Measurements from ENCODE around the gene RERE.
"Not testable (repeated sequence)": the region's sequence is repeated elsewhere in the genome, so short reads cannot be mapped to it uniquely, and the experiment has no call there.

RERE gene

DNA sequence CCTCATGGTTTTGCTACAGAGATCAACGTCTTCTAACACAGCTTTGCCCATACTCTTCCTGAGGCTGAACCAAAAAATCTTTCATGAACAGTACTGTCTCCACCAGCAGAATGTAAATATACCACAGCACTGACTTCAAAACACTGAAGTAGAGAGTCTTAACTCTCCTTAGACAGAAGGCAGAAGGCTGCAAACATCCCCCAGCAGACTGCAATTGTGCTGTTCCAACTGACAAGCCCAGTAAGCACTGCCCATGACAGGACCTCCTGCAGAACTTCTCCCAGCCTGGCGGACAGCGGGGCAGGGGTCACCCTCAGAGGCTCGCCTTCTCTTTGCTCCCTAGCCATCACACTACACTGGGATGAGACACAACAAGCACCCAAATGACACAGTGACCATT is 218.7 kb downstream of the RERE start:
- DNase-seq = no peak

DNA sequence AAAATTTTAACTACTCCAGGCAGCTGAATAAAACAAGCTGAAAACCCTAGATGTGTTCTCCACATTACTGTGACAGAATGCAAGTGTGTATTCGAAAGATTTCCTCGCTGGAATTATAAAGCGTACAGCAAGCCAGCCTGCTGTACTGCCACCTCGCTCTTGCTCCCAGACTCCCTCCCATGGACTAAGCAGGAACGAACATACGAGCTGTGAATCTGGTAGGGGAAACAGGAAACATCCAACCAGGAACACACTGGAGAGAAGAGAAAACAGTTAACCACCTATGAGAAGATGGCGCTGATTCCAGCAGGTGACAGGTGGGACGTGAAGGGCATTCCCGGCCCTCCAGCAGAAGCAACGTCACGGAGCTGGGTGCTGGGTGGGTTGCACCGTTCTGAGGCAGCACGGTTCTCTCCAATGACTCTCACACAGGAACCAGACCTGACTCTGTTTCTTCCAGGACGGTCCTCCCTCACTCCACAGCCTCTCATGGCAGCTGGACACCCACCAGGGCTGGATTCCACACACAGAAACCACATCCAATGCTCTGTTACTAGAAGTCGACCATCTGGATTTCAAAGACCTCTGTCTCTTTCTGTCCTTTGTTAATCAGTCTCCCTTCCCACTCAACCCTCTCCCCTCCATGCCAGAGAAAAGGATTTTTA is 219.2 kb downstream of the RERE start:
- no peak for DNase-seq

- DNase-seq = no peak
Measured at GRCh38 chr1:8597455-8597854, 220.0 kb downstream of the RERE start.

DNA sequence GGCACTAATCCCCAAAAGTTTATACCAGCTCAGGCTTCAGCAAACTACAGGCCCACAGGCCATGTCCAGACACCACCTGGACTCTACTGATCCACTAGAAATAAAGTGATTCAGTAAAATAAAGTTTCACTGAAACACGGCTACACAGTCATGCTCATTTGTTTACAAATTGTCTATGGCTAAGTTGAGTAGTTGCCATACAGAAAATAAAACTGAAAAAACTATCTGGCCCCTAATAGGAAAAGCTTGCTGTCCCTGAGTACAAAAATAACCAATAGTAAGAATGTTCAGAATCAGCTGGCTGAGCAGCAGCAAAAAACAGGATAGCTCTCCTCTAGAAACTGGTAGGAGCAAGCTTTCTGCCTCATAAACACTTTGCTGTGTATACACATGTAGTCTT is 221.5 kb downstream of the RERE start:
- DNase-seq = no peak

DNA sequence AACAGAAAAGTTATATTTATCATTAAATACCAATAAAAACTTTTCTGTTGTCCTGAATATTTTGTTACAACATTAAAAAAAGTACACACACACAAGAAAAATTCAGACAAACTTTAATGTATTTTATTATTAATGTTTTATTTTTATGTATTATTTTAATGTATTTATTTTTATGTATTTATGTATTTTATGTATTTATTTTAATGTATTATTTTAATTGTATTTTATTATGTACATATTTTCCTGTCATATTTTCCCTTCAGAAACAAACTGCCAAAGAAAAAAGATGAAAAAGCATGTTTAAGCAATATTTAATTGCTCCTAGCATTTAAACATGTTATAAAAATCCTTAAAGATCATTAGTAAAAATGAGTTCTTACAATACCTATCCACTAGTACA is 222.1 kb downstream of the RERE start:
- no peak for DNase-seq

DNA sequence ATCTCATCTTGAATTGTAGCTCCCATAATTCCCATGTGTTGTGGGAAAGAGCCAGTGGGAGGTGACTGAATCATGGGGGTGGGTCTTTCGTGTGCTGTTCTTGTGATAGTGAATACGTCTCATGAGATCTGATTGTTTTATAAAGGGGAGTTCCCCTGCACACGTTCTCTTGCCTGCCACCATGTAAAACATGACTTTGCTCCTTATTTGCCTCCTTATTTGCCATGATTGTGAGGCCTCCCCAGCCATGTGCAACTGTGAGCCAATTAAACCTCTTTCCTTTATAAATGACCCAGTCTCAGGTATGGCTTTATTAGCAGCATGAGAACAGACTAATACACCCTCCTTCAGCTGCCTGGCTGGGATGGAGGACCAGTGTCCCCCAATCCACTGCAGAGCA is 224.1 kb downstream of the RERE start:
- not testable (repeated sequence) for DNase-seq

DNA sequence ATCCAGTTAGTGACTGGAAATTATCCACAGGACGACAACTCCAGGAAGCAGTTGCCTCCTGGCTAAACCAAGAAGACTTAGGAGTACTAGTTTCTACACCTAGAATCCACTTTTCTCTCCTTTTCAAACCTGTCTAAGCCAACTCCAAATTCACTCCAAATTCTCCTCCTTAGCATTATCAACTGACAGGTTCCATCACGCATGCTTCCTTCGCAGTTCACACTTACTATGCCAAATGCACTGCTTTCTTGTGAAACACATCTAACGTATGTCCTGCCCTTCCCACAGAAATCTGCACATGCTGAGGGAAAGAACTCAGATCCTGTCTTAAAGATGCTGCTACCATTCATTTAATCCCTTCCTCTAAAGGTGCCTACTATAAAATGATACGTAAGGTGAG is 225.9 kb downstream of the RERE start:
- DNase-seq = no peak

DNA sequence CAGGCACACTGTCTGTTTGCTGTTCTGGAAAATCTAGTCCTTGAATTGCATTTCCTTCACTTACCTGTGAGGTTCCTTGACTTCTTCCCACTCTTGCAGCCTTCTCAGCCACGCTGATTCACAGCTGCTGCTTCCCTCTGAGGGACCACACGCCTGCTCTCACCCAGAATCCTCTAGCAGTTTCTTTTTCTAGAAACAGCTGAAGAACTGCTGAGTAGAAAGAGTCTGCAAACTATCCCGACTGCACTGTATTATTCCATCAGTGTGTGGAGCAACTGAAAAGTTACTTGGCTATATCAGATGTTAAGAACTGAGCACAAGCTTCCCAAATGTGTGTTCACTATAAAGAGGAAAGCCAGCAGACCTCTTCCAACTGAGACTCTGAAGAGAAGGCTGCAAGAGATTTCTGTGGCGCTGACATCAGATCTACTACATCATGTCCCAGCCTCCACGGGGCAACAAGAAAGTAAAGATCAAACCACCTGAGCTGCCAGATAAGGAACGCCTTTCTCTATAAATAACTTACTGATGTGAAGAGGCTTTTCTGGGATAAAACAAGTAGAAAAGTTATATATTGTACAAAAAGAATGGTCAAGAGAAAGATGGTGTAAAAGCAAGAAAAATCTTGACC is 226.6 kb downstream of the RERE start:
- DNase-seq = no peak

DNA sequence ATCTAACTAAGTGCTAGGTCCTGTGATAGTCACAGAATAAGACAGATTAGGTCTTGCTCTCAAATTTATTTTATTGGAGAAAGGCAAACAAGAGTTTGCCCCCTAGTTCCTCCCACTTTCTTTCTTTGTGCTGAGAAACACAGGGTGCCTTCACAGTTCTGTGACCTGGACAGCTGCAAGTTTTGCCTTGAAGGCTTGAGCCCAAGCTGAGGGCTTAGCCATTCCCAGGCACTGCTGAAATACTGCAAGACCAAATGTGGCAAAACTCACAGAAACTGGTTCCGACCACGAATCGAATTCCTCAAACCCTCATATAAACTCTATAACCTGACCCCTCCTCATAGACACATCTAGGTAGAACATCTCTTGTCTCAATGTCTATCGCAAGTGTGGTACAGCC is 227.9 kb downstream of the RERE start:
- no peak for DNase-seq

DNA sequence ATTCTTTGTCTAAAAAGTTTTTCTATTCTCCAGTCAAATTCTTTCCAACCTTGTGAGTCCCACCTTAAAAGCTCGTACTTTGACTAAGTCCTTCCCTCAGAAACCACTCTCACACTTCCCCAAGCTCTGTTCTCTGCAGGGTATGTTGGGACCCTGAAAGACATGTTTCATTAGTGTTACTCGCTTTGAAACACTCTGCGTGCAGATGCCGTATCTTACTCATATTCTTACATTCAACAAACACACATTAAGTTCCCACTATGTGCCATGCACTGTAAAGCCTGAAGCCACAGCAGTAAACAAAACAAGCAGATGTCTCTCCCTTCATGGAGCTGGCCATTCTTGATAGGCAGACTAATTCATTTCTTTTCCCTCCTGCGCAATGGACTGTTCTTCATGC is 229.7 kb downstream of the RERE start:
- no peak for DNase-seq

DNA sequence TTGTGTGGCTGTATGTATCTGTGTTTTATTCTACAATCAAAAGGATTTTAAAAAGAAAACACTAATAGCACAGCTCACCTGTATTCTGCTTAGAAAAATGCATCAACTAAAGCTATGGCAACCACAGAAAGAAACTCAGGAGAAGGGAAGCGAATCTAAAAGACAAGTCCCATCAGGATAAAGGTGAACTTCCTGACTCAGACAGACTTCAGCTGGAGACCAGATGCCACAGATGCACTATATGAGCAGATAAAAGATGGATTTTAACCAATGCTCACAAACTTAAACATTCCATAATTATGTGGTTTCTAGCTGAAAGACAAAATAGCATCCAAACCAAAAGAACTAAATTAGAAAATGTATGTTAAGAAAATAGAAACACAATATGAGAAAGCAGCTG is 231.0 kb downstream of the RERE start:
- no peak for DNase-seq

GRCh38 chr1:8584316-8584715 is 233.1 kb downstream of the RERE start:
- DNase-seq = no peak

GRCh38 chr1:8583031-8583430 is 234.4 kb downstream of the RERE start:
- DNase-seq = no peak

GRCh38 chr1:8580566-8580965 is 236.9 kb downstream of the RERE start:
- DNase-seq = no peak

DNA sequence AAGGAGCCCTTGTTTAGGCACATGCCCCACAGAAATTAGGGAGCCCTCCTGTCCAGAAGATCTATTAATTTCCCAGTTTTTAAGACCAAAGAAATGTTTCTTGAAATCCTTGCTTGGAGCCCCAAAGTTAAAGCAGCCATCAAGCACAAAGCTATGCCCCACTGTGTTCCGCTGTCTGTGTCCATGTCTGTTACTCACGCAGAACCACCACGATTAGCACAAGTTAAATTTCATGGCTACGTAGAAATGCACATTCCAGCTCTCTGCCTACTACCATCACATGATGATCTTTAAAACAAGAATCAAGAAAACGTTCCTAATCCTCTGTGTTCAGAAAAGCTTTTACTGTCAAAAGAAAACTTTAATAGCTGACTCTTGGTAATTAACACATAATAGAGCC is 238.5 kb downstream of the RERE start:
- no peak for DNase-seq

- no peak for DNase-seq
Measured at GRCh38 chr1:8578132-8578877, 239.1 kb downstream of the RERE start.

- DNase-seq = no peak
Measured at GRCh38 chr1:8574985-8575384, 242.5 kb downstream of the RERE start.

GRCh38 chr1:8572106-8572505 is 245.3 kb downstream of the RERE start:
- DNase-seq = no peak

DNA sequence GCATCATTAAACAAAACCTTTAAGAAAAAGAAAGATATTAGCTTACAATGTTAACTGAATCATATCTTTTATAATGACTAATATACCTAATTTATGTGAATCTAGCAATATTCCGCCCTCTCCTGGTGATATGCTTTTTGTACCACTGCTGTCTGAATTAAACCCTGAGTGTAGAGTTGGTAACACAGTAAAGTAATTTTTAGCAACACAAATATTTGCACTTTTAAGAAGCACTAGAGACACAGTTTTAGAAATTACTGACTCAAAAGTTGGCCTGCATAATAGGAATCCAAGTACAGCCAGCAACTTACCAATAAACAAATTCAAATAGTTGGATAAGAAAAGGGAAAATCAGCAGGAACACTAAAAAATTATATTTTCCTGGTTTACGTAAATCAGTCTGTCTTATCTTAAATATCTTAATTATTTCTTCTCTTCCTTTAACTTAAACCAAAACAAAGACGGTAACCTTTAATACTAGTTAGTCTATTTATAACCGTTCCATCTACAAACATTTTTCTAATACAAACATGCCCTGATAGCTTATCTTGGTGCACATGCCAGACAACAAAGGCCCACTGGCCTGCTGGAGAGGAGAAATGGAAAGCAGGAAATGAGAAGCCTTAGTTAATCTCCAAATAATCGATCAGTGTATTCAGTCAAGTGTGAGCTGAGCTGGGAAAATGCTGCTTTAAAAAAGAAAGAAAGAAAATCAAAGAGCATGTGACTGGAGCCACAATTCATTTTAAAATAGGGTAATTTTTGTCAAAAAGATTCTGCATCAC is 246.0 kb downstream of the RERE start:
- no peak for DNase-seq

GRCh38 chr1:8570465-8570864 is 247.0 kb downstream of the RERE start:
- no peak for DNase-seq

DNA sequence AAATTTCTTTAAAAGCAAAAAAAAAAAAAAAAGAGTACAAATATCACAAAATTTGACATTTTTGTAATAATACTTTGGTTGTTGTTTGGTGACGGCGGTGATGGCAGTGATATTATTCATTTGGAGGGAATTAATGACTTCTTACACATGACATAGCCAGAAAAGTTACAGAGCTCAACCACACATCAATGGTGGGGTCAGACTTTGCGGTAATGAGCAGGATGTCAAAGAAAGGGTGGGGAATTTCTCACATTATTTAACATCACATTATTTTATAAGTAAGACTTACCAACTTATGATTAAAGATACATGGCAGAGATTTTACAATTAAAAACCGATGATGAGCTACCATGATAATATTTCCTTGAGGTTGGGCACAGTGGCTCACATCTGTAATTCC is 248.2 kb downstream of the RERE start:
- no peak for DNase-seq

- no peak for DNase-seq
Measured at GRCh38 chr1:8568837-8569236, 248.6 kb downstream of the RERE start.

DNA sequence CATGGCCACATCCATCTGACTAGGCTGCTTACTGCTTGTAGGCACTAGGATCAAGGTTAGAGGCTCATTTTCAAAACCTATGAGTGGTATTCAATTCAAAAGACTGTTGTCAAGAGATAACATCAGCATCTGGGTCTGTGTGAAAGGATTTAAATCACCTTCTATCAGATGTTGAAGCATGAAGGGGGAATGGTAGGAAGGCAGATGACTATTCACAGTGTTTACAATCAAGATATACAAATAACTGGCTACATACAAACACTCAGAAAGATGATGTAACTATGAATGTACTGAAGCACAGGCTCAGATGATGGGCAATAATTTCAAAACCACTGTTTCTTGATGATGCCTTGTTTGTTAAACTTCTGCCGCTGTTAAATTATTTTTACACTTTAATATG is 250.3 kb downstream of the RERE start:
- no peak for DNase-seq

- no peak for DNase-seq
Measured at GRCh38 chr1:8565802-8566201, 251.6 kb downstream of the RERE start.
